ENCODE measurements around the gene GSTP1. TPM values are rescaled to one million over a fixed set of nuclear protein-coding genes. Genes with fewer than 3 reads are reported as not detected.

The GSTP1 gene
- total and polyA plus RNA-seq, 12 donors: 249 to 642 (median 332) TPM

DNA sequence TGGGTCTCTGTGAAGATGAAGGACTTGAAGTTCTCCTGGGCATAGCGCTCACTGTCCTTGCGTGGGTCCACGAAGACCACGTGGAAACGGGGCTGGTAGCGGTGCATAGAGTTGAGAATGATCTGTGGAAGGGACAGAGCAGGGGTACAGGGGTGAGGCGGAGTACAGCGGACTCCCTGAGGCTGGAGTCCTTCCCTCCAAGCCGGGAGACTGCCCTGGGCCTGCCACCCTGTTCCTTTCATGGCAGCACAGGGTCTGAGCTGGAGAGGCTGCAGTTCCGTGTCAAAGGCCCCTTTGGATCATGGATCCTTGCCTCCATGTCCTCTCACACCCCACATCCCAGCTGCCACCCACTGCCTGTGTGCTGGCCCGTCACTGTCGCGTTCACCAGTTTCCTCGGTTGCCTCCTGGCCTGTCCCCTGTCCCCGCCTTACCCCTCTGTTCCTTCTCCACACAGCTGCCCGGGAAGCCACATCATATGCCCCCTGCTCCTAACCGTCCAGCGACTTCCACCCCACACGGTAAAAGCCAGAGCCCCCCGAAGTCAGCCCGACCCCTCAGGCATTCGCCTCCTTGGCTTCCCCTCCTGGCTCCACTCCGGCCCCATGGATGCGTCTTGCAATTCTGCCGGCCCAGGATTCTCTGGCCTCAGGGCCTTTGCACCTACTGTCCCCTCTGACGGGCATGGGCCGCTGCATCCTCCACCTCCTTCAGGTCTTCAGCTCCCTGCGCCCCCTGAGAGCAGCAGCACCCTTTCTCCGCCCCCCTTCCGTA is 49.6 kb downstream of the GSTP1 start:
- no peak for ATAC-seq

DNA sequence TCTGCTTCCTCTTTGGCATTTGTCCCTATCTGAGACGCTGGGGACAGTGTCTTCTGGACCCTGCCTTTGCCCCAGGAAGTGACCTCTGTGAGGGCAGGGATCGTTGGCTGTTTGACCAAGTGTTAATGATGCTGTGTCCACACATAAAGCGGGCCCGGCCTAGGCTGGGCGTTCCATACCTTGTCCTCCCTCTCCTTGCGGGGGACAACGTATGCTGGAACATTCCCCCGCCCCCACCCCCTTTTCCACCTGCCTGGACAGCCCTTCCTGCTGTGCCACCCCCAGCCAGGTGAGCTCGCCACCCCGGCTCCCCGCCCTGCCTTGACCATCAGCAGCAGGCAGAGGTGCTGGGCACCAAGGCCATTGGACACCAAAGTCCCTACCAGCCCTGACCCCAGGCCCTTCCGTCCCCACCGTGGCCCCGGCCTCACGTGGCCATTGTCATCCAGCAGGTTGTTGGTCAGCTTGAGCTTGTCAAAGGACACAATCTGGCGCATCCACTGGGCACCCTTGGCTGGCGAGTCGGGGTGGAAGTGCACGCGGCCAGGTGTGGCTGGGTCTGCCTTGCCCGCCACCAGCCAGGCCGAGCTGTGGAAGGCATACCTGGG is 50.2 kb downstream of the GSTP1 start:
- TF ChIP-seq CTCF (IDR thresholded peaks at IDR 0.05): no peak
- WGBS, 2 donors: 83 to 85% methylated on average over 22 of the region's 22 CpGs
- no peaks in the 10 kb centered on the region for H3K9me3 ChIP-seq
- peaks cover 0 to 20% (median 14%) of the 10 kb centered on the region in 9 donors for H3K4me1 ChIP-seq
- peak in 1 of 2 donors; percentile 9 for DNase-seq
- H3K4me3 ChIP-seq: no peak overlapping the region
- no peaks in the 10 kb centered on the region for H3K36me3 ChIP-seq
- intact Hi-C loops (cut with DNase I): loop anchor here in 1 of 10 donors (10.0 kb wide), 1 partner anchor 171 kb away; no protein-coding TSS in a partner anchor
- ATAC-seq: no peak
- no peak overlapping the region for H3K27ac ChIP-seq
- H3K27me3 ChIP-seq: peaks cover 0 to 3% (median 0%) of the 10 kb centered on the region in 7 donors

More for the DNA sequence above, 49.6 kb downstream of the GSTP1 start:
- Histone ChIP-seq H3K4me3 (no peak overlapping the region), H3K4me1 (peaks cover 0 to 27% (median 19%) of the 10 kb centered on the region in 9 donors), H3K27ac (peak overlapping the region in 1 of 10 donors; percentile 31), H3K27me3 (no peaks in the 10 kb centered on the region), H3K36me3 (no peaks in the 10 kb centered on the region), H3K9me3 (no peaks in the 10 kb centered on the region)
- WGBS, 2 donors: 90 to 94% methylated on average over 30 of the region's 30 CpGs
- DNase-seq: peak in 1 of 2 donors; percentile 8
- no peak for TF ChIP-seq CTCF (IDR thresholded peaks at IDR 0.05)
- intact Hi-C loops (cut with DNase I): loop anchor here in 1 of 10 donors (10.0 kb wide), 1 partner anchor 172 kb away; no protein-coding TSS in a partner anchor

DNA sequence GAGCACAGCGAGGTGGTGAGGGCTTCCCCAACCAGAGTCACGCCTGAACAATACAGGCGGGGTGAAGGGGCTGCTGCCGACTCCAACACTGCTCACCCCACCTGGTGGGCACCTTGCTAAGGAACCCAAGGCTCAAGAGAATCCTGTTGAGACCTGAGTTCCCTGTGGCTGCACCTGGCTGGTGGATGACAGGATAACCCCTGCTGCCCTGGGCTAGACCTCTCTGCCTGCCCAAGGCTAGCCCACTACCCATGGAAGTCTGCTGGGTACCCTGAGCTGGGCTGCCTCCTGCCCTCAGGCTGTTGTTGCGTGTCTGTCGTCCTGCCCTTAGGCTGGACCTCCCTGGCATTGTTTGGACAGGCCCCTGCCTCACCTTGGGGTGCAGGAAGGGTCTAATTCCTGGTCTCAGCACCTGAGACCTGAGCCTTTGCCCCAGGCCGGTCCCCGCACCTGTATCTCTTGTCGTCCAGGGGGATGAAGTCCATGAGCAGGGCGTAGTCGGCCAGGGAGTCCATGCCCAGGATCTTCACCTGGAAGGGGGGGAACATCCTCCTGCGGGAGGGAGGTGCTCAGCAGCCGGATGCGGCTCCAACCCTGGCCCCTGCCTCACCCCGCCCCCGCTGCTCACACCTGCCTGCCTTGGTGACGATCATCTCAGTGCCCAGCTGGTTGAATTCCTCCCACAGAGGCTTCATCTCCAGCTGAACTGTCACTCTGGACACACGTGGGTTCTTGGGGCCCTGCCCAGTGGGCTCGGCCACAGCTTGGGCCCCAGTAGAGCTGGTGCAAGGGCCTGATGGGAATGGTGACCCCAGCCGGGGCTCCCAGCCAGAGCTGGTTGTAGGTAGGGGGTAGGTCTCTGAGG is 51.0 kb downstream of the GSTP1 start:
- intact Hi-C loops (cut with DNase I): loop anchor here in 1 of 10 donors (10.0 kb wide), 1 partner anchor 170 kb away; no protein-coding TSS in a partner anchor
- Histone ChIP-seq H3K27me3 (peaks cover 0 to 10% (median 6%) of the 10 kb centered on the region in 7 donors), H3K36me3 (no peaks in the 10 kb centered on the region), H3K27ac (no peak overlapping the region), H3K9me3 (no peaks in the 10 kb centered on the region), H3K4me3 (no peak overlapping the region), H3K4me1 (peaks cover 0 to 13% (median 7%) of the 10 kb centered on the region in 9 donors)
- no peak for TF ChIP-seq CTCF (IDR thresholded peaks at IDR 0.05)
- peak in 1 of 2 donors; percentile 8 for DNase-seq
- WGBS, 2 donors: 80 to 82% methylated on average over 20 of the region's 20 CpGs
- ATAC-seq: no peak

- ATAC-seq (no peak), DNase-seq (no peak)
- intact Hi-C loops (cut with DNase I): loop anchor here in 1 of 10 donors (10.0 kb wide), 1 partner anchor 170 kb away; no protein-coding TSS in a partner anchor
- Histone ChIP-seq H3K27ac (no peak overlapping the region), H3K4me1 (peaks cover 0 to 12% (median 7%) of the 10 kb centered on the region in 9 donors), H3K9me3 (no peaks in the 10 kb centered on the region), H3K27me3 (peaks cover 0 to 16% (median 12%) of the 10 kb centered on the region in 7 donors), H3K4me3 (no peak overlapping the region), H3K36me3 (no peaks in the 10 kb centered on the region)
- 76 to 84% methylated on average over 4 of the region's 4 CpGs for WGBS, 2 donors
- no peak for TF ChIP-seq CTCF (IDR thresholded peaks at IDR 0.05)
These were observed 51.6 kb downstream of the GSTP1 start for GRCh38 chr11:67635231-67635521.

Data from heart right ventricle (tissue), 16 donors.